Liver (tissue), 9 donors: ENCODE results near the gene TMEM154. TPM values are rescaled to one million over a fixed set of nuclear protein-coding genes. Genes with fewer than 3 reads are reported as not detected.

Experiments
- DNase-seq: peaks from one replicate; pipeline ENCODE4 v3.0.0-alpha.2; 2017; ENCODE audit warnings: low spot score
- H3K27ac ChIP-seq, 2 donors: one replicate each; pipeline ENCODE4 v1.7.0; 2013; ENCODE audit warnings: inconsistent platforms in 2 of 2, low read length in 2 of 2, control low read depth in 1 of 2, low read depth in 1 of 2, mild to moderate bottlenecking in 1 of 2
- H3K27me3 ChIP-seq, 4 donors: one replicate each; pipeline versions ENCODE4 v1.6.1 to v1.7.0; 2013; ENCODE audit warnings: low read length in 3 of 4, inconsistent platforms in 1 of 4, mild to moderate bottlenecking in 1 of 4, moderate library complexity in 1 of 4; ENCODE audit not compliant: control insufficient read depth in 4 of 4, insufficient read depth in 4 of 4
- H3K36me3 ChIP-seq, 4 donors: one replicate each; pipeline versions ENCODE4 v1.6.1 to v1.7.0; 2013; ENCODE audit warnings: low read length in 3 of 4, mild to moderate bottlenecking in 3 of 4, low read depth in 1 of 4, moderate library complexity in 1 of 4; ENCODE audit not compliant: control insufficient read depth in 4 of 4, insufficient read depth in 3 of 4
- H3K4me1 ChIP-seq, 4 donors: one replicate each; pipeline versions ENCODE4 v1.6.1 to v1.7.0; 2013; ENCODE audit warnings: low read length in 3 of 4, mild to moderate bottlenecking in 3 of 4, moderate library complexity in 1 of 4; ENCODE audit not compliant: control insufficient read depth in 4 of 4, insufficient read depth in 4 of 4
- H3K4me3 ChIP-seq, 3 donors: one replicate each; pipeline versions ENCODE4 v1.6.1 to v1.7.0; 2013; ENCODE audit warnings: low read length in 3 of 3, control low read depth in 1 of 3, low read depth in 1 of 3, mild to moderate bottlenecking in 1 of 3
- H3K9ac ChIP-seq, 2 donors: one replicate each; pipeline ENCODE4 v1.7.0; 2013; ENCODE audit warnings: low read length in 2 of 2, mild to moderate bottlenecking in 2 of 2, moderate library complexity in 2 of 2, control low read depth in 1 of 2, low read depth in 1 of 2
- H3K9me3 ChIP-seq, 4 donors: one replicate each; pipeline versions ENCODE4 v1.6.1 to v1.7.0; 2013; ENCODE audit warnings: low read length in 3 of 4; ENCODE audit not compliant: control insufficient read depth in 4 of 4
- EGR1 ChIP-seq, 2 donors: IDR thresholded peaks; 2 replicates each; pipeline ENCODE4 v1.6.1; 2016 to 2018; ENCODE audit warnings: antibody characterized with exemption in 2 of 2, low read depth in 2 of 2
- FOXA1 ChIP-seq: IDR thresholded peaks from 2 replicates; pipeline ENCODE4 v1.6.1; 2016; ENCODE audit warnings: antibody characterized with exemption
- FOXA2 ChIP-seq: IDR thresholded peaks from 2 replicates; pipeline ENCODE4 v1.6.1; 2016; ENCODE audit warnings: antibody characterized with exemption
- GABPA ChIP-seq, 2 donors: IDR thresholded peaks in 1 of 2; conservative IDR thresholded peaks in 1 of 2; 2 replicates each; pipeline ENCODE4 v1.6.1; 2016; ENCODE audit warnings: antibody characterized with exemption in 2 of 2, mild to moderate bottlenecking in 1 of 2, moderate library complexity in 1 of 2
- HNF4A ChIP-seq, 2 donors: conservative IDR thresholded peaks; 2 replicates each; pipeline ENCODE4 v1.6.1; 2016; ENCODE audit warnings: antibody characterized with exemption in 2 of 2, mild to moderate bottlenecking in 2 of 2
- HNF4G ChIP-seq: IDR thresholded peaks from 2 replicates; pipeline ENCODE4 v1.6.1; 2016; ENCODE audit warnings: antibody characterized with exemption
- JUND ChIP-seq, 2 donors: IDR thresholded peaks; 2 replicates each; pipeline ENCODE4 v1.6.1; 2016; ENCODE audit warnings: antibody characterized with exemption in 2 of 2
- NR2F2 ChIP-seq: IDR thresholded peaks from 2 replicates; pipeline ENCODE4 v1.6.1; 2016; ENCODE audit warnings: antibody characterized with exemption
- RAD21 ChIP-seq, 2 donors: IDR thresholded peaks; 2 replicates each; pipeline ENCODE4 v1.6.1; 2016; ENCODE audit warnings: antibody characterized with exemption in 2 of 2, mild to moderate bottlenecking in 2 of 2
- RXRA ChIP-seq, 2 donors: IDR thresholded peaks; 2 replicates each; pipeline ENCODE4 v1.6.1; 2017 to 2018; ENCODE audit warnings: antibody characterized with exemption in 2 of 2, mild to moderate bottlenecking in 1 of 2
- SP1 ChIP-seq: IDR thresholded peaks from 2 replicates; pipeline ENCODE4 v1.6.1; 2018; ENCODE audit warnings: antibody characterized with exemption, mild to moderate bottlenecking
- WGBS: extraction: QIAGEN DNeasy Blood & Tissue Kit; methylation state at CpG from one replicate; pipeline ENCODE4 v1.1.7; 2013; 5-methylcytosine and 5-hydroxymethylcytosine counted together
- polyA plus RNA-seq, 2 donors: library from polyadenylated mRNA; stranded (reverse) in 1 of 2; unstranded in 1 of 2; fragments of 200-250 nt in 1 of 2; fragments of >200 nt in 1 of 2; fragmentation: Nextera tagmentation in 1 of 2; extraction: Ambion mirVana in 1 of 2; gene quantifications; one replicate each; pipeline versions ENCODE4 v1.2.1 to v1.2.3, GENCODE V29; 2013 to 2015
- total RNA-seq, 2 donors: library from RNA; depleted of rRNA; stranded (reverse); fragments of >200 nt; gene quantifications; one replicate each; pipeline ENCODE4 v1.2.3, GENCODE V29; 2014
- TF ChIP-seq, protein P1 (sequence below): IDR thresholded peaks from 2 replicates; pipeline ENCODE4 v1.6.1; 2016; ENCODE audit warnings: antibody characterized with exemption
- TF ChIP-seq, protein P2 (sequence below): IDR thresholded peaks from 2 replicates; pipeline ENCODE4 v1.6.1; 2016; ENCODE audit warnings: antibody characterized with exemption, mild to moderate bottlenecking
- TF ChIP-seq, protein P3 (sequence below): fragments of 150-350 bp; IDR thresholded peaks from 2 replicates; pipeline ENCODE4 v1.5.1; 2017; ENCODE audit warnings: improper control_type of control experiment, low read depth, low read length; ENCODE audit not compliant: missing input control
- TF ChIP-seq, protein P4 (sequence below): IDR thresholded peaks from 2 replicates; pipeline ENCODE4 v1.6.1; 2016; ENCODE audit warnings: antibody characterized with exemption
- TF ChIP-seq, protein P5 (sequence below): IDR thresholded peaks from 2 replicates; pipeline ENCODE4 v1.6.1; 2016; ENCODE audit warnings: antibody characterized with exemption
- donor health status: healthy.
- donor health status: healthy.
- donor health status: healthy.
- donor health status: healthy.
- donor health status: healthy.

Gene TMEM154
- total and polyA plus RNA-seq, 4 donors, result 0.32 to 4.4 (median 2.3) TPM

DNA sequence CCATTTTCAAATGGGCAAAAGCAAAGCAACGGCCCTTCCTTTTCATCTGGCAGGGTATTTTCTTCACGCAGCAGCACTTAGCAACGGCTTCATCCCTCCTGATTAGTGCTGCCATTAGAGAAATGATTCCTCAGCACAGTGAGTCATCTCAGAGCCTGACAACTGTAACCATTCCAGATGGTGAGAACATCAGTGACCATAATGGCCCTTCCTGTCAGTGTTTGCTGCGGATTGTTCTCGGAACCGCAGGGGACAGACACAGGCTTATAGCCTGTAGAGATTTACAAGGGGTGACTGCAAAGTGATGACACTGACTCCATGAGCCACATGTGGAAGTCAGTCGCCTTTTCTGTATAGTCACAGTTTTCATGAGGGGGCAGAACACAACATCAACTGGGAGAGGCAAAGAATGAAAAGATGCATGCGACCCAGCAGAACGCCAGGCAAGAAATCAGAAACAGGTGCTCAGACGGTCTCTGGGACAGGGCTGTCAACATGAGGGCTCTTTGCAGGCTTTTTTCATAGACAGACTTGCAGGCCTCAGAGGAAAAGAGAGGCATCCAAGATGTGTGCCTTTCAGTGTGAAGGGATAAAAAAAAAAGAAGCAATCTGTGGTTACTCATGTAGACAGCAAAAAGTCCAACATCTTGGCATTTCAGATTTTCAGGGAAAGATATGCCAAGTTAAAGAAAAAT, 74.0 kb downstream of the TMEM154 start:
- H3K4me3 ChIP-seq, result no peak overlapping the region
- TF ChIP-seq, protein P1, sequence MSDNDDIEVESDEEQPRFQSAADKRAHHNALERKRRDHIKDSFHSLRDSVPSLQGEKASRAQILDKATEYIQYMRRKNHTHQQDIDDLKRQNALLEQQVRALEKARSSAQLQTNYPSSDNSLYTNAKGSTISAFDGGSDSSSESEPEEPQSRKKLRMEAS, result no peak
- TF ChIP-seq, protein P2, sequence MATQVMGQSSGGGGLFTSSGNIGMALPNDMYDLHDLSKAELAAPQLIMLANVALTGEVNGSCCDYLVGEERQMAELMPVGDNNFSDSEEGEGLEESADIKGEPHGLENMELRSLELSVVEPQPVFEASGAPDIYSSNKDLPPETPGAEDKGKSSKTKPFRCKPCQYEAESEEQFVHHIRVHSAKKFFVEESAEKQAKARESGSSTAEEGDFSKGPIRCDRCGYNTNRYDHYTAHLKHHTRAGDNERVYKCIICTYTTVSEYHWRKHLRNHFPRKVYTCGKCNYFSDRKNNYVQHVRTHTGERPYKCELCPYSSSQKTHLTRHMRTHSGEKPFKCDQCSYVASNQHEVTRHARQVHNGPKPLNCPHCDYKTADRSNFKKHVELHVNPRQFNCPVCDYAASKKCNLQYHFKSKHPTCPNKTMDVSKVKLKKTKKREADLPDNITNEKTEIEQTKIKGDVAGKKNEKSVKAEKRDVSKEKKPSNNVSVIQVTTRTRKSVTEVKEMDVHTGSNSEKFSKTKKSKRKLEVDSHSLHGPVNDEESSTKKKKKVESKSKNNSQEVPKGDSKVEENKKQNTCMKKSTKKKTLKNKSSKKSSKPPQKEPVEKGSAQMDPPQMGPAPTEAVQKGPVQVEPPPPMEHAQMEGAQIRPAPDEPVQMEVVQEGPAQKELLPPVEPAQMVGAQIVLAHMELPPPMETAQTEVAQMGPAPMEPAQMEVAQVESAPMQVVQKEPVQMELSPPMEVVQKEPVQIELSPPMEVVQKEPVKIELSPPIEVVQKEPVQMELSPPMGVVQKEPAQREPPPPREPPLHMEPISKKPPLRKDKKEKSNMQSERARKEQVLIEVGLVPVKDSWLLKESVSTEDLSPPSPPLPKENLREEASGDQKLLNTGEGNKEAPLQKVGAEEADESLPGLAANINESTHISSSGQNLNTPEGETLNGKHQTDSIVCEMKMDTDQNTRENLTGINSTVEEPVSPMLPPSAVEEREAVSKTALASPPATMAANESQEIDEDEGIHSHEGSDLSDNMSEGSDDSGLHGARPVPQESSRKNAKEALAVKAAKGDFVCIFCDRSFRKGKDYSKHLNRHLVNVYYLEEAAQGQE, result no peak
- TF ChIP-seq FOXA1 (no peak), EGR1 (IDR thresholded peaks at IDR 0.05; ENCODE audit: low read depth in 2 of 2) (no peak), RAD21 (IDR thresholded peaks at IDR 0.05) (no peak), NR2F2 (no peak), HNF4G (no peak), FOXA2 (no peak), SP1 (no peak), HNF4A (conservative IDR thresholded peaks at IDR 0.05) (no peak), GABPA (IDR thresholded peaks at IDR 0.05 in 1 of 2, conservative IDR thresholded peaks at IDR 0.05 in 1 of 2) (no peak), JUND (IDR thresholded peaks at IDR 0.05) (no peak), RXRA (IDR thresholded peaks at IDR 0.05) (no peak)
- TF ChIP-seq, protein P3, sequence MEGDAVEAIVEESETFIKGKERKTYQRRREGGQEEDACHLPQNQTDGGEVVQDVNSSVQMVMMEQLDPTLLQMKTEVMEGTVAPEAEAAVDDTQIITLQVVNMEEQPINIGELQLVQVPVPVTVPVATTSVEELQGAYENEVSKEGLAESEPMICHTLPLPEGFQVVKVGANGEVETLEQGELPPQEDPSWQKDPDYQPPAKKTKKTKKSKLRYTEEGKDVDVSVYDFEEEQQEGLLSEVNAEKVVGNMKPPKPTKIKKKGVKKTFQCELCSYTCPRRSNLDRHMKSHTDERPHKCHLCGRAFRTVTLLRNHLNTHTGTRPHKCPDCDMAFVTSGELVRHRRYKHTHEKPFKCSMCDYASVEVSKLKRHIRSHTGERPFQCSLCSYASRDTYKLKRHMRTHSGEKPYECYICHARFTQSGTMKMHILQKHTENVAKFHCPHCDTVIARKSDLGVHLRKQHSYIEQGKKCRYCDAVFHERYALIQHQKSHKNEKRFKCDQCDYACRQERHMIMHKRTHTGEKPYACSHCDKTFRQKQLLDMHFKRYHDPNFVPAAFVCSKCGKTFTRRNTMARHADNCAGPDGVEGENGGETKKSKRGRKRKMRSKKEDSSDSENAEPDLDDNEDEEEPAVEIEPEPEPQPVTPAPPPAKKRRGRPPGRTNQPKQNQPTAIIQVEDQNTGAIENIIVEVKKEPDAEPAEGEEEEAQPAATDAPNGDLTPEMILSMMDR, result no peak
- TF ChIP-seq, protein P4, sequence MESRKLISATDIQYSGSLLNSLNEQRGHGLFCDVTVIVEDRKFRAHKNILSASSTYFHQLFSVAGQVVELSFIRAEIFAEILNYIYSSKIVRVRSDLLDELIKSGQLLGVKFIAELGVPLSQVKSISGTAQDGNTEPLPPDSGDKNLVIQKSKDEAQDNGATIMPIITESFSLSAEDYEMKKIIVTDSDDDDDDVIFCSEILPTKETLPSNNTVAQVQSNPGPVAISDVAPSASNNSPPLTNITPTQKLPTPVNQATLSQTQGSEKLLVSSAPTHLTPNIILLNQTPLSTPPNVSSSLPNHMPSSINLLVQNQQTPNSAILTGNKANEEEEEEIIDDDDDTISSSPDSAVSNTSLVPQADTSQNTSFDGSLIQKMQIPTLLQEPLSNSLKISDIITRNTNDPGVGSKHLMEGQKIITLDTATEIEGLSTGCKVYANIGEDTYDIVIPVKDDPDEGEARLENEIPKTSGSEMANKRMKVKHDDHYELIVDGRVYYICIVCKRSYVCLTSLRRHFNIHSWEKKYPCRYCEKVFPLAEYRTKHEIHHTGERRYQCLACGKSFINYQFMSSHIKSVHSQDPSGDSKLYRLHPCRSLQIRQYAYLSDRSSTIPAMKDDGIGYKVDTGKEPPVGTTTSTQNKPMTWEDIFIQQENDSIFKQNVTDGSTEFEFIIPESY, result no peak
- TF ChIP-seq, protein P5, sequence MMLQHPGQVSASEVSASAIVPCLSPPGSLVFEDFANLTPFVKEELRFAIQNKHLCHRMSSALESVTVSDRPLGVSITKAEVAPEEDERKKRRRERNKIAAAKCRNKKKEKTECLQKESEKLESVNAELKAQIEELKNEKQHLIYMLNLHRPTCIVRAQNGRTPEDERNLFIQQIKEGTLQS, result no peak
- no peaks in the 10 kb centered on the region for H3K4me1 ChIP-seq
- H3K27ac ChIP-seq, result no peak overlapping the region
- no peaks in the 10 kb centered on the region for H3K36me3 ChIP-seq
- no peaks in the 10 kb centered on the region for H3K27me3 ChIP-seq
- WGBS, result 81% methylated on average over 10 of the region's 10 CpGs
- no peak overlapping the region for H3K9ac ChIP-seq
- no peaks in the 10 kb centered on the region for H3K9me3 ChIP-seq
- no peak for DNase-seq
